CD4-positive, alpha-beta T cell treated with Interleukin-15 for 4 hours (primary cell): Measurements from ENCODE around the gene C16orf87.
A peak's percentile ranks its signal among the peaks of the same experiment; 100 is the strongest.
"Not testable (repeated sequence)": the region's sequence is repeated elsewhere in the genome, so short reads cannot be mapped to it uniquely, and the experiment has no call there.

Experiments used
- DNase-seq: peaks from one replicate; pipeline ENCODE4 v3.0.0-alpha.2; 2020; ENCODE audit warnings: low spot score

The C16orf87 gene

GRCh38 chr16:46797501-46797900 is 33.5 kb downstream of the C16orf87 start:
- DNase-seq: no peak

DNA sequence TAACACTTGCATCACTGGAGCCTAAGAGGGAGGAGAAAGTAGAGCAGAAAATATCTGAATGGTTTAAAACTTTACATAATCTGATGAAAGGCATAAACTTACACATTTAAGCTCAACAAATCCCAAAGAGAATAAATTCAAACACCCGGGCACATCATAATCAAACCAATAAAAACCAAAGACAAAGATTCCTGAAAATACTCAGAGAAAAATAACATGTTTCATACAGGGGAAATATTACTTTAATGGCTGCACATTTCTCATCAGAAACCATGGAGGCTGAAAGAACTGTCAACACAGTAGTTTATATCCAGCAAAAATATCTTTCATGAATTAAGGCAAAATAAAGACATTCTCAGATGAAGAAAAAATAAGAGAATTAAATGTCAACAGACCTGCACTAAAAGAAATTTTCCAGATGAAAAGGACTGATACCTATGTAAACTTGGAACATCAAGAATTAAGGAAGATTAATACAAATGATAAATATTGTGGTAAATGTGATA is 34.2 kb downstream of the C16orf87 start:
- no peak for DNase-seq

DNA sequence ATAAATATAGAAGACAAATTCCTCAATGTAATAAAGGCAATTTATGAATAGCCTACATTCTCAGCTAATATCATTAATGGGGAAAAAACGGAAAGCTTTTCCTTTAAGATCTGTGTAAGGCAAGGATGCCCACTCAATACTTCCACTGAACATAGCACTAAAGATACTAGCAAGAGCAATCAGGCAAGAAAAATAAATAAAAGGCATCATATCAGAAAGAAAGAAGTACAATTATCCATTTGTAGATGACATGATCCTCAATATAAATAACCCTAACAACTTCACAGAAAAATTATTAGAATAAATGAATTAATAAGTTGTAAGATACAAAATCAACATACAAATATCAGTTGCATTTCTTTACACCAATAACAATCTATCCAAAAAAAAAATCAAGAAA is 37.1 kb downstream of the C16orf87 start:
- DNase-seq: no peak

DNA sequence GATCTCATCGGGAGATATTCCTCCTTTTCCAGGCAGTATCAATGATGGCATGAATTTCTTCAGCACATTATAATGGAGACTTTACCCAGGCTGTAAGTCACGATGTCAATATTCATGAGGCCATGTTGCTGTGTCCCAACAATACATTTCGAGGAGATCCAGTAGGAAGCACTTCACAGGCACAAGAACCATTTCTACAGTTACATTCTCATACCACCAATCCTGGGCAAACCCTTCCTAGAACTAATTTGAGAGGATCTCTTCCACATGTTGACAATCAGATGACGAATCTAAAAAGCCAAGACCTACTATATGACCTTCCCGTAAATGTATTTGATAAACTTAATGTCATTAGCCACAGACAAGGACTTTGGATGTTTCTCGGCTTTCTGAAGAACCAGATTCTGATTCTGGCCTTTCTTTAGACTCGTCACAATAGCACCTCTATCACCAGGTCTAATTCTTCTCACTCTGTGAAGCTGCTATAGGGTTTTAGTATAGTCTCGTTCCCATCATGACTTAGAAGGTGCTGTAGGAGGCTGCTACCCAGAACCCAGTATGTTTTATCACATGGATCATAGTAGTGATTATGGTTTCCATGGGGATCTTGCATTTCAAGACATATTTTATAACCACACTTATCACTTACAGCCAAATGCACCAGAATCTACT is 40.2 kb downstream of the C16orf87 start:
- DNase-seq: no peak

- DNase-seq: peak; percentile 78
Observed at GRCh38 chr16:46789499-46790414, 41.2 kb downstream of the C16orf87 start.

DNA sequence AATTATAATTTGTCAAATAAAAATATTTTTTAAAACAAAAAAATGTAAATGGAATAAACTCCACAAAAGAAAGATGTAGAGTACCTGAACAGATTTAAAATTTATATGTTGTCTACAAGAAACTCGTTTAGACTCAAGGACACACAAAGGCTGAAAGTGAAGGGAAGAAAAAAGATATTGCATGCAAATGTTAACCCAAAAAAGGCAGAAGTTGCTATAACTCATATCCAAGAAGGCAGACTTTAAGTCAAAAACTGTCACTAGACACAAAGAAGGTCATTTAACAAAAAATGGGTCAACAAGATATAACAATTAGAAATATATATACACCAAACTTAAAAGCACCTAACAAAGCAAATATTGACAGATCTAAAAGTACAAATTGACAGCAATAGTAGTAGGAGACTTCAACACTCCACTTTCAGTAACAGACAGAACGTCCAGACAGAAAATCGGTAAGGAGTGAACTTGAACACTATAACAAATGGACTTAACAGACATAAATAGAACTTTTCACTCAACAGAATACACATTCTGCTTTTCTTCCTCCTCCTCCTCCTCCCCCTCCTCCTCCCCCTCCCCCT is 42.0 kb downstream of the C16orf87 start:
- DNase-seq: no peak

DNA sequence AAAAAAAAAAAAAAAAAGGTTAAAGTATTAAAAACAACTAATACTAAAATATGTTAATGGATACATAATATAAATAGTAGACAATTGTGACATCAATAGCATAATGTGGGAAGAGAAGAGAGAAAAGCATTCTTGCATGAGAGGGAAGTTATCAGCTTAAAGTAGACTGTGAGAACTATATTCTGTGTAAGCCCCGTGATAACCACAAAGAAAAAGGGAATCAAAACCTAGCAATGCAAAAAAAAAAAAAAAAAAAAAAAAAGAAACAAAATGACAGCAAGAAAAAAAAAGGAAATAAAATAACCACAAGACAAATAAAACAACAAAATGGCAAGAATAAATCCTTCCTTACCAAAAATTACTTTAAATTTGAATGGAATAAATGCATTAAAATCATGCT is 43.1 kb downstream of the C16orf87 start:
- DNase-seq: no peak

- DNase-seq: no peak
Observed at GRCh38 chr16:46785076-46785845, 45.7 kb downstream of the C16orf87 start.

GRCh38 chr16:46784569-46784968 is 46.4 kb downstream of the C16orf87 start:
- DNase-seq: not testable (repeated sequence)

DNA sequence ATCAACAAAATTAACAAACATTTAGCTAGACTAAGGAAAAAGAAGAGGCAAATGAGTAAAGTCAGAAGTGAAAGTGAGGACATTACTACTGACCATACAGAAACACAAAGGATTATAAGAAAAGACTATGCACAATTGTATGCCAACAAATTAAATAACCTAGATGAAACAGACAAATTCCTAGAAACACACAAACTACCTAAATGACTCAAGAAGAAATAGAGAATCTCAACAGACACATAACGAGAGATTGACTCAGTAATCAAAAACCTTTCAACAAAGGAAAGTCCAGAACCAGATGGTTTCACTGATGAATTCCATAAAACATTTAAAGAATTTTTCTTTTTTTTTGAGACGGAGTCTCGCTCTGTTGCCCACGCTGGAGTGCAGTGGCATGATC is 47.2 kb downstream of the C16orf87 start:
- DNase-seq: no peak

GRCh38 chr16:46782320-46782719 is 48.7 kb downstream of the C16orf87 start:
- DNase-seq: no peak

DNA sequence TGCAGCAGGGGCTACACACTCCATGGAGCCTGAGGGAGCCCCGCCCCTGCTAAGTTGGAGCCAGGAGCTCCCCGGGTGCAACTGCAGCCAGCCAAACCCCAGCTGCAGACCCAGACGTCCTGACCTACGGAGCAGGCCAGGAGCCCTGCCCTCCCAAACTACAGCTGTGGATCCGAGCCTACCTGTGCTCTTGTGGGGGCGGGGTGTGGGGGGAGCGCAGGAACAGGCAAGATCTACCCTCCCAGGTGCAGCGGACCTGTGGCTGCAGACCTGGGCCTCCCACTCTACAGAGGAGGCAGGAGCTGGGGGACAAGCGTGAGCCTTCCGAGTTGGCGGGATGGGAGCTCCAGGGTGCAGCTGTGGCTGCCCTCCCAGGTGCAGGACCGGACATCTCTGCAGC is 53.2 kb downstream of the C16orf87 start:
- no peak for DNase-seq

DNA sequence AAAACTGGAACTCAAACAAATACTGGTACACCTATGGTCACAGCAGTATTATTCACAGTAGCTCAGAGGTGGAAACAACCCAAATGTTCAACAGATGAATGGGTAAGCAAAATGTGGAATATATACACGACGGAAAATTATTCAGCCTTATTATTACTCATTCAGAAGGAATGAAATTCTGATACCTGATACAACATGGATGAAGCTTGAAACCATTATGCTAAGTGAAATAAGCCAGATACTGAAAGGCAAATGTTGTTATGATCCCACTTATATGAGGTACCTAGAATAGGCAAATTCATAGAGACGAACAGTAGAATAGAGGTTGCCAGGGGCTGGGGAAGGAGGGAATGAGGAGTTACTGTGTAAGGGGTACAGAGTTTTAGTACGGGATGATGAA is 55.8 kb downstream of the C16orf87 start:
- DNase-seq: no peak

DNA sequence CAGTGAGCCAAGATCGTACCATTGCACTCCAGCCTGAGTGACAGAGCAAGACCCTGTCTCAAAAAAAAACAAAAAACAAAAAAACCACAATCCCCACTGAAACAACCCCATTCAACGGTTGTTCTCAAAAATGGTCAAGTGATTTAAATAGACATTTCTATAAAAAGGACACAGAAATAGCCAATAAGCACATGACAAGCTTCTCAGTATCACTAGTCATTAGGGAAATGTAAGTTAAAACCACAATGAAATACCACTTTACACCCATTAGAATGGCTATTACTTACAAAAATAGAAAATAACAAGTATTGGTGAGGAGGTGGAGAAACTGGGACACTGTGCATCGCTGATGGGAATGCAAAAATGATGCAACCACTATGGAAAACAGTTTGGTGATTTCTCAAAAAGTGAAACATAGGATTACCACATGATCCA is 56.2 kb downstream of the C16orf87 start:
- no peak for DNase-seq

DNA sequence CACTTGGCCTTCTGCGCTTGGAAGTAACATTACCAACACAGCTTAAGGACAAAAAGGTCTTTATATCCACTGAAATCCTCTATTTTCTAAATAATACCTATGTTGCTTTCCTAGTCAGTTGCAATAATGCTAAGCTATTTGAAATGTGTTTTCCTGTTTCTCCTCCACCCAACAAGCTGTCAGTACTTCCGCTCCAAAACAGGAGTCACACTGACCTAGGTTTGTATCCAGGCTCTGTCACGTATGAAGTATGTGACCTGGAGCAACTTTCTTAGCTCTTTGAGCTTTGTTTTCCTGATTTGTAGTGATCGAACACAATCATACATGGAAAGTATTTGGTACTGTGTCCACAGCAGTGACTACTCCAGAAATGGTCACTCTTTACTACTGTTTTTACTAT is 58.5 kb downstream of the C16orf87 start:
- DNase-seq: no peak

DNA sequence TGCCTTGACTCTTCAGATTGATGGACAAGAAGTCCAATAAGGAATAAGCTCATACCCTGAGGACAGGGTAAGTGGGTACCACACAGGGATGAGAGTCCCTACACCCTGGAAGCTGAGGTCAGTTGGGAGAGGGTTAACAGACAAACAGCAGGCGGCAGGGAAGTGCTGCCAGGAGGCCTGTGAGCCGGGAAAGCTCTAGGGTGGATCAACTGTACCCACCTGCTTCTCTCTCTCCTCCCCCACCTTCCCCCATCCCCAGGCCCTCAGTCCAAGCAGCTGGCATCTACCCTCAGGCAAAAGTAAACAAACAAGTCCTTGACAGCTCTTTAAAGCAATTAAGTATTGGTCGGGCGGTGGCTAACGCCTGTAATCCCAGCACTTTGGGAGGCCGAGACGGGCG is 62.2 kb downstream of the C16orf87 start:
- DNase-seq: no peak

GRCh38 chr16:46765050-46765449 is 65.9 kb downstream of the C16orf87 start:
- no peak for DNase-seq

GRCh38 chr16:46763147-46763546 is 67.8 kb downstream of the C16orf87 start:
- DNase-seq: no peak

DNA sequence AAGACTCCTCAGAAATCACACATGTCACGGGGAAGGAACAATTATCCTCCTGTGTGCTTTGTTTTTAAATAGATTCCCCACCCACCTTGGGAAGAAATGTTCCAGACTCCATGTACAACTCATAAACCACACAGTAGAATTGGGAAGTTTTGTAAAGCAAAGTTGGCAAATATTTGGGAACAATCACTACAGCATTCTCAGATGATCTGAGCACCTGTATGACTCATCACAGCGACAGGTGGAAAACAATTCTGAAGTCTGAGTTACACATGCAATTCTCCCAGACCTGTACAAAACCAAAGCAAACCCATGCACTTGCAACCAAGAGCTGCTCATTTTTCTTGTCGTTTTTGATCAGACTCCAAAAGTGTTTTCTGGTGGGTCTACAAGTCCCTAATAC is 68.4 kb downstream of the C16orf87 start:
- DNase-seq: no peak

- DNase-seq: no peak
Observed at GRCh38 chr16:46759309-46759708, 71.7 kb downstream of the C16orf87 start.

- DNase-seq: no peak
Observed at GRCh38 chr16:46757339-46758050, 73.5 kb downstream of the C16orf87 start.
